ENCODE data around the gene PAPSS1. TPM values are rescaled to one million over a fixed set of nuclear protein-coding genes. Genes with fewer than 3 reads are reported as not detected.

Gene PAPSS1
- polyA plus RNA-seq, 2 of the 4 experiments (the other 2 are of a cell fraction) = 47.3 to 52.5 TPM

DNA sequence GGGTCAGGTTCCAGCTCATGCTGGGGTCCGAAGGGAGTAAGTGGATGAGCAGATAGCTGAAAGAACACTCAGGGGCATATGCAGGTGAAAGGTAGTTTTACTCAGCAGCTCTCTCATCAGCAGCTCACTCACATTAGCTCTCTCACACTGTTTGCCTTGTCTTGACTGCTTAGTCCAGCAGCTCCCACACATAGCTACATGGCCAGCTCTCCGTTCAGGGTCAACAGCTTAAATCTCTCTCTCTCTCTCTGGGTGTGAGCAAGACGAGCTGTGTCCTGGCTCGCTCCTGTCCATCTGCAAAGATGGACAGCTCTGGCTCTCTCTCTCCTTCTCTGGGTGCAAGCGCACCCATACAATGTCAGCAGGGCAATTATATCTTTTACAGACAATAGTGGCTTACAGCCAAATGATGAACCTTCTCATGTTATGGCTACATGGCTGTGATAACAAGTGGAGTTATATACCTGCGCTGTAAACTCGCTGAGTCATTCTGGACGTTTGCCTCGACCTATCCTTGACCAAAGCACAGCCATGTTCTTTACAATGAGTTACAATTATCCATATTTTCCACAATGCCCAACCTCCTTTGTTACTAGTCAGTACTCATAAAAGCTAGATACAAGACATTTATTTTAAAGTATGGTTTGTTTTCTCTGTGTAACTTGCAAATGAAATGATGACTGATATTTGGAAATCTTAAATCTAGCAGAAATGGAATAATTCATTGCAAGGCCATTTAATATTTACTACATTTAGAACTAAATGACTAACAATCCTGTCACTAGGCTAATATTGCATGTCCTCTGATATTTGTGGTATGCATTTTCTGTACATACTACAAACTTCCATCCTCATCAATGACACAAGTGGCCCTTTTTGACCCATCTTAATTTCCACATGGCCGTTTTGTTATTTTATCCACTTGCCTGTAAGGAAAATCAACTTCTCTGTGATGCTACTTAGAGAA is 9.3 kb downstream of the PAPSS1 start:
- ATAC-seq = no peak
- Histone ChIP-seq H3K9me3 (peaks cover 16% of the 10 kb centered on the region), H3K4me1 (peaks cover 5% of the 10 kb centered on the region; the same call in 1 of the 3 replicates), H3K27ac (no peak overlapping the region), H3K4me3 (no peak overlapping the region), H3K4me2 (no peak overlapping the region)
- WGBS (ENCODE audit: missing lambda C conversion rate) = 92% methylated on average over 10 of the region's 10 CpGs
- ChIA-PET CTCF (interaction anchor here (0.9 kb wide), 1 partner anchor 9 kb away, joined by 4 read pairs; the partner anchor contains the start of gene PAPSS1), POLR2A (no interaction called here)
- TF ChIP-seq CBX8 (IDR thresholded peaks at IDR 0.05) (no peak), POLR2AphosphoS2 (conservative IDR thresholded peaks at IDR 0.05; ENCODE audit: low read length) (no peak), MAFK (IDR thresholded peaks at IDR 0.05; ENCODE audit: partially characterized antibody) (peak; percentile 39)
- TF ChIP-seq, protein P1, sequence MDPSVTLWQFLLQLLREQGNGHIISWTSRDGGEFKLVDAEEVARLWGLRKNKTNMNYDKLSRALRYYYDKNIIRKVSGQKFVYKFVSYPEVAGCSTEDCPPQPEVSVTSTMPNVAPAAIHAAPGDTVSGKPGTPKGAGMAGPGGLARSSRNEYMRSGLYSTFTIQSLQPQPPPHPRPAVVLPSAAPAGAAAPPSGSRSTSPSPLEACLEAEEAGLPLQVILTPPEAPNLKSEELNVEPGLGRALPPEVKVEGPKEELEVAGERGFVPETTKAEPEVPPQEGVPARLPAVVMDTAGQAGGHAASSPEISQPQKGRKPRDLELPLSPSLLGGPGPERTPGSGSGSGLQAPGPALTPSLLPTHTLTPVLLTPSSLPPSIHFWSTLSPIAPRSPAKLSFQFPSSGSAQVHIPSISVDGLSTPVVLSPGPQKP (IDR thresholded peaks at IDR 0.05; ENCODE audit: low read depth, low read length) = no peak
- no peak for FAIRE-seq
- no peak for DNase-seq (ENCODE audit: low read depth in 1 of 2, low spot score in 1 of 2)

DNA sequence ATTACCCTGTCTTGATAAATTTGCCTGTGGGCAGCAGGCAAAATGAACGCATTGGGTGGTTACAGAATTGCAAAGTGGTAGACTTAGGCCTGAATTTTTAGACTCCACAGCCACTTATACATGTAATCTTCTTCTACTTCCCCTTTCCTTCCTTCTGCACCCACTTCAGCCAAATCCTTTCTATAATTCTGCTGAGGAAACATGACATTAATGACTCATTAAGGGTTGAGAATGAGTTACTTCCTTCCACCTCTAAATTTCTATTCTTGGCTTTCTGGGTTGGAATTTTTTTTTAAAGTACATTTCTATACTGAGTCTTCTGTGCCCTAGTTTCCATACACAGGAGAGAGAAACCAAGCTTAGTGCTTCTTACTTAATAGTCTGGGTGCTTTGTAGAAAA is 10.1 kb downstream of the PAPSS1 start:
- FAIRE-seq (no peak), ATAC-seq (no peak), DNase-seq (ENCODE audit: low read depth in 1 of 2, low spot score in 1 of 2) (no peak)
- TF ChIP-seq, protein P2, sequence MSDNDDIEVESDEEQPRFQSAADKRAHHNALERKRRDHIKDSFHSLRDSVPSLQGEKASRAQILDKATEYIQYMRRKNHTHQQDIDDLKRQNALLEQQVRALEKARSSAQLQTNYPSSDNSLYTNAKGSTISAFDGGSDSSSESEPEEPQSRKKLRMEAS (IDR thresholded peaks at IDR 0.05) = no peak
- TF ChIP-seq SMC3 (IDR thresholded peaks at IDR 0.05) = no peak
- no peak for TF ChIP-seq SREBF2 (IDR thresholded peaks at IDR 0.05)
- TF ChIP-seq, protein P3, sequence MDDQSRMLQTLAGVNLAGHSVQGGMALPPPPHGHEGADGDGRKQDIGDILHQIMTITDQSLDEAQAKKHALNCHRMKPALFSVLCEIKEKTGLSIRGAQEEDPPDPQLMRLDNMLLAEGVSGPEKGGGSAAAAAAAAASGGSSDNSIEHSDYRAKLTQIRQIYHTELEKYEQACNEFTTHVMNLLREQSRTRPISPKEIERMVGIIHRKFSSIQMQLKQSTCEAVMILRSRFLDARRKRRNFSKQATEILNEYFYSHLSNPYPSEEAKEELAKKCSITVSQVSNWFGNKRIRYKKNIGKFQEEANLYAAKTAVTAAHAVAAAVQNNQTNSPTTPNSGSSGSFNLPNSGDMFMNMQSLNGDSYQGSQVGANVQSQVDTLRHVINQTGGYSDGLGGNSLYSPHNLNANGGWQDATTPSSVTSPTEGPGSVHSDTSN (IDR thresholded peaks at IDR 0.05) = no peak
- TF ChIP-seq ZNF302 (CRISPR knock-in tag; IDR thresholded peaks at IDR 0.05) = no peak
- TF ChIP-seq RCOR1 (IDR thresholded peaks at IDR 0.05; ENCODE audit: low read depth, low read length) = no peak
- TF ChIP-seq, protein P1 (IDR thresholded peaks at IDR 0.05; ENCODE audit: low read depth, low read length) = no peak
- no peak for TF ChIP-seq MYC (IDR thresholded peaks at IDR 0.05; ENCODE audit: borderline replicate concordance, low read length)
- TF ChIP-seq ZFP36 (IDR thresholded peaks at IDR 0.05; ENCODE audit: borderline replicate concordance, partially characterized antibody) = no peak
- TF ChIP-seq HDAC2 (IDR thresholded peaks at IDR 0.05) = no peak
- TF ChIP-seq CEBPB (IDR thresholded peaks at IDR 0.05) = no peak
- TF ChIP-seq CHD2 (IDR thresholded peaks at IDR 0.05; ENCODE audit: low read length, partially characterized antibody) = no peak
- no peak for TF ChIP-seq CBX8 (IDR thresholded peaks at IDR 0.05)
- no peak for TF ChIP-seq TP53 (CRISPR knock-in tag; IDR thresholded peaks at IDR 0.05)
- TF ChIP-seq CHD4 (IDR thresholded peaks at IDR 0.05; ENCODE audit: borderline replicate concordance) = no peak
- no peak for TF ChIP-seq TFCP2L1 (CRISPR knock-in tag; IDR thresholded peaks at IDR 0.05)
- TF ChIP-seq HOXB13 (CRISPR knock-in tag; IDR thresholded peaks at IDR 0.05; ENCODE audit: low read depth) = no peak
- TF ChIP-seq JUNB (IDR thresholded peaks at IDR 0.05) = no peak
- TF ChIP-seq, protein P4, sequence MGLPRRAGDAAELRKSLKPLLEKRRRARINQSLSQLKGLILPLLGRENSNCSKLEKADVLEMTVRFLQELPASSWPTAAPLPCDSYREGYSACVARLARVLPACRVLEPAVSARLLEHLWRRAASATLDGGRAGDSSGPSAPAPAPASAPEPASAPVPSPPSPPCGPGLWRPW (IDR thresholded peaks at IDR 0.05) = no peak
- TF ChIP-seq, protein P5, sequence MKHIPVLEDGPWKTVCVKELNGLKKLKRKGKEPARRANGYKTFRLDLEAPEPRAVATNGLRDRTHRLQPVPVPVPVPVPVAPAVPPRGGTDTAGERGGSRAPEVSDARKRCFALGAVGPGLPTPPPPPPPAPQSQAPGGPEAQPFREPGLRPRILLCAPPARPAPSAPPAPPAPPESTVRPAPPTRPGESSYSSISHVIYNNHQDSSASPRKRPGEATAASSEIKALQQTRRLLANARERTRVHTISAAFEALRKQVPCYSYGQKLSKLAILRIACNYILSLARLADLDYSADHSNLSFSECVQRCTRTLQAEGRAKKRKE (CRISPR knock-in tag; IDR thresholded peaks at IDR 0.05; ENCODE audit: low read depth) = no peak
- H3K27ac ChIP-seq = no peak overlapping the region
- peaks cover 19% of the 10 kb centered on the region for H3K9me3 ChIP-seq
- H3K4me2 ChIP-seq = no peak overlapping the region
- CTCF ChIA-PET = interaction anchor here (0.9 kb wide), 1 partner anchor 10 kb away, joined by 4 read pairs; the partner anchor contains the start of gene PAPSS1
- POLR2A ChIA-PET = no interaction called here
- H3K4me3 ChIP-seq = no peak overlapping the region
- WGBS (ENCODE audit: missing lambda C conversion rate) = 93% methylated on average over 1 of the region's 1 CpG
- peaks cover 5% of the 10 kb centered on the region; the same call in 1 of the 3 replicates for H3K4me1 ChIP-seq

Measured in A549 (cell line).